AG09319 (cell line): ENCODE measurements around the gene TOR4A.

Experiments used
- DNase-seq: peaks from one replicate; pipeline ENCODE4 v3.0.0-alpha.2; 2010; ENCODE audit warnings: low read depth; ENCODE audit errors: extremely low read depth
- TF ChIP-seq, protein P1 (sequence below): IDR thresholded peaks from 2 replicates; pipeline ENCODE4 v1.5.1; 2011; ENCODE audit warnings: low read depth, mild to moderate bottlenecking, inconsistent platforms, low read length, moderate library complexity

The TOR4A gene

DNA sequence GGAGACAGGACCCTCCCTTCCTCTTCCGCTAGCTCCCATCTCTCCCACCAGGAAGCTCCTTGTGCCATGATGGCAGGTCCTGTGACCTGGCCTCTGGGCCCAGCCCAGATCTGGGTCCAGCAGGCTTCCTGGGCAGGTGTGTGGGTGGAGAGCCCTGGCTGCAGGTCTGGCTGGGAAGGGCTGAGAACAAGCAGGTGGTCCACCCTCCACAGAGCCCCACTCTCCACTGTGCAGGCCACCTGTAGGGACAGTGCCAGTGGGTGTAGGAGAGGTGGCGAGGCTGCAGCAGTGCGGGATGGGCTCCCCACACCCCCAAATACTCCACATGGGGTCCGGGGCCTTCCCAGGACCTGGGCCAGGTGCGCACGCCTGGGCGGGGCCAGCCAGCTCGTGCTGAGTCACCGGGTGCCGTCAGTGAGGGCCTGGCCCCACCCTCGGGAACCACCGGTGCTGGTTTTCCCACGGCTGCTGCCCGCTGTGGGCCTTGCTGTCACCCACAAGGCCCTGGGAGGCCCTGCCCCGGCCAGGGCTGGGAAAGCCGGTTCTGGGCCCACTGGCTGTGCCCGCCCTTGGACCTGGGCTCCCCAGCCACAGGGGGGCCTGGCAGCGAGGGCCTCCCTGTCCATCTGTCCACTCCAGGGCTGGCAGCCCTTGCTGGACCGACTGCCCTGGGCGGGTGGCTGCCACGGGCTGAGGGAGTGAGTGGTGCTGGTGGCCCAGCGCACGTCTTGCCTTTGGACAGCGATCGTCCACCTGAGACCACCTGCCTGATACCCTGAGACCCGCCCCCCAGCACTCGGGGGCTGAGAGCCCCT, 33.9 kb downstream of the TOR4A start:
- TF ChIP-seq, protein P1, sequence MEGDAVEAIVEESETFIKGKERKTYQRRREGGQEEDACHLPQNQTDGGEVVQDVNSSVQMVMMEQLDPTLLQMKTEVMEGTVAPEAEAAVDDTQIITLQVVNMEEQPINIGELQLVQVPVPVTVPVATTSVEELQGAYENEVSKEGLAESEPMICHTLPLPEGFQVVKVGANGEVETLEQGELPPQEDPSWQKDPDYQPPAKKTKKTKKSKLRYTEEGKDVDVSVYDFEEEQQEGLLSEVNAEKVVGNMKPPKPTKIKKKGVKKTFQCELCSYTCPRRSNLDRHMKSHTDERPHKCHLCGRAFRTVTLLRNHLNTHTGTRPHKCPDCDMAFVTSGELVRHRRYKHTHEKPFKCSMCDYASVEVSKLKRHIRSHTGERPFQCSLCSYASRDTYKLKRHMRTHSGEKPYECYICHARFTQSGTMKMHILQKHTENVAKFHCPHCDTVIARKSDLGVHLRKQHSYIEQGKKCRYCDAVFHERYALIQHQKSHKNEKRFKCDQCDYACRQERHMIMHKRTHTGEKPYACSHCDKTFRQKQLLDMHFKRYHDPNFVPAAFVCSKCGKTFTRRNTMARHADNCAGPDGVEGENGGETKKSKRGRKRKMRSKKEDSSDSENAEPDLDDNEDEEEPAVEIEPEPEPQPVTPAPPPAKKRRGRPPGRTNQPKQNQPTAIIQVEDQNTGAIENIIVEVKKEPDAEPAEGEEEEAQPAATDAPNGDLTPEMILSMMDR = no peak
- no peak for DNase-seq

DNA sequence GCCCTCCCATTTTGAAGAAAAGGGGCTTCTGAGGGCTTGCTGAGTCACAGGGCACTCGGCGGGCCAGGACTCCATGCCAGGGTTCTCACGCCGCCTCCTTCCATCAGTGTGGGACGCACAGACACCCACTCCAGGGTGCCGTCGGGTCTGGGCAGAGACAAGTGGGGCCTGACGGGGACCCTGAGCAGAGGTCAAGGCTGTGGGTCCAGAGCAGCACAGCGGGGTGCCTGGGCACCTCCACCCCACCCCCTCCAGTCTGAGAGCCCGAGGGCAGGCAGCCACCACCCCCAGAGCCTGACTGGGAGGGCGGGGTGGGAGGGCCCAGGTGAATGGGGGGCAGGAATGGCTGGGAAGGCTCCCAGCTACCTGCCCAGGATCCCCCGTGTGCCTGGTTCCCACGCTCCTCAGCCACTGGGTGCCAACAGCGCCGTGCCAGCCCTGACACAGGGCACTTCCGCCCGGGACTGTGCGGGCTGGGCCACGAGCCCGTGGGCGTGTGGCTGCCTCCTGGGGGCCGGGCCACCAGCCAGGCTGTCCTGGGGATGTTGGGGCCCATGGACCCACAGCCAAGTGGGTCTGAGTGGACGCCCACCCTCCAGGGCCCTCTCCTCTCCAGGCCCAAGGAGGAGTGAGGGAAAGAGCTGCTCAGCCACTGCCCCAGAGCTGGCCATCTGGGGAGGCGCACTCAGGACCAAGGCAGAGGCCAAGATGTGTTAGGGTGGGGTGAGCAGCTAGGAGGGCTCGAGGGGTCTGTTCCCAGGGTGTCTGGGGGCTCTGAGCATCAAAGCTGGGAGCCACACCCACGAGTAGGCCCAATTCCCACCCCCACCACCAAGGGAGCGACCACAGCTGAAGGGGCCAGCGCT, 34.7 kb downstream of the TOR4A start:
- TF ChIP-seq, protein P1 = no peak
- no peak for DNase-seq

DNA sequence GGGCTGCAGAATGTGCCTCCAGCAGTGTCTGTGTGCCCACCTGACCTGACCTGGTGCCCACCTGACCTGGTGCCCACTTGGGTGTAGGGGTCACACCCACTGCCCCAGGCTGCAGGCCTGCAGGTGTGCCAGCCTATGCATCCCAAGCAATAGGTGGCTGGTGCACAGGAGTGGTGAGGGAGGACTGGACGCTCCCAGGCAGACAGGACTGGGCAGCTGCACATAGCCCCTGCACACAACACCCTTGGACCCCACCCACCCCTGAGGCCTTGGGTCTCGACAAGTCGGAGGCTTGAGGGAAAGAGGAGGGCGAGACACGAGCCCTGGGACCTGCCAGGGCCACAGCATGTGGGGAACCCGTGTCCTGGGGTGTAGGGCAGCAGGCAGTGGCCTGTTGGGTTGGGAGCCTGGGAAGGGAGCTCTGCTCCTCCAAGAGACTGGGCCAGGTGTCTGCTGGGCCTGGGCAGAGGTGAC, 35.4 kb downstream of the TOR4A start:
- TF ChIP-seq, protein P1 = no peak
- DNase-seq = no peak

DNA sequence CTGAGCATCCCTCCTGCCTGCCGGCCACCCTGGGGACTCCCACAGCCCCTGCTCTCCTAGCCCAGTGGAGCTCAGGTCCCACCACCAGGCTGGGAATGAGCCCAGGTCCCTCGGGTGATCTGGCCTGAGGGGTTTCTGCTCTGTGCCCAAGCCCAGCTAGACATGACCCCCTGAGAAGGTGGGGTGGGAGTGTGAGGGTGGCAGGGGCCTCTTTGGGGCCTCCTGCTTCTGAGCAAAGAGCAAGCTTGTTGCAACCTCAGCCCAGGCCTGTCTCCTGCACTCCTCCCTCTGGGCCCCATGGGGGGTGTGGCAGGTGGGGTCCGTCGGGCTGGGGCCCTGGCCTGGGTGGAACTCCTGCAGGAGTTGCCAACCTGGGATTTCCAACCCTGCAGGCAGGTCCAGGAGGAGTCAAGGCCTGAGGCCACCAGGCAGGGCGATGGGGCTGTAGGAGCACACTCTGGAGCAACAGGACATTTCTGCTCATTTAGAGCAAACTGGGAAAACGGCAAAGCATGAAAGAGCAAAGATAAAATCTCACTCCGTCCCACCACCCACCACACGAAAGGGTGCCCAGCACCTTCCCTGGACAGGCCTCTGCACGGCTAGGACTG, 35.9 kb downstream of the TOR4A start:
- TF ChIP-seq, protein P1 = no peak
- no peak for DNase-seq

DNA sequence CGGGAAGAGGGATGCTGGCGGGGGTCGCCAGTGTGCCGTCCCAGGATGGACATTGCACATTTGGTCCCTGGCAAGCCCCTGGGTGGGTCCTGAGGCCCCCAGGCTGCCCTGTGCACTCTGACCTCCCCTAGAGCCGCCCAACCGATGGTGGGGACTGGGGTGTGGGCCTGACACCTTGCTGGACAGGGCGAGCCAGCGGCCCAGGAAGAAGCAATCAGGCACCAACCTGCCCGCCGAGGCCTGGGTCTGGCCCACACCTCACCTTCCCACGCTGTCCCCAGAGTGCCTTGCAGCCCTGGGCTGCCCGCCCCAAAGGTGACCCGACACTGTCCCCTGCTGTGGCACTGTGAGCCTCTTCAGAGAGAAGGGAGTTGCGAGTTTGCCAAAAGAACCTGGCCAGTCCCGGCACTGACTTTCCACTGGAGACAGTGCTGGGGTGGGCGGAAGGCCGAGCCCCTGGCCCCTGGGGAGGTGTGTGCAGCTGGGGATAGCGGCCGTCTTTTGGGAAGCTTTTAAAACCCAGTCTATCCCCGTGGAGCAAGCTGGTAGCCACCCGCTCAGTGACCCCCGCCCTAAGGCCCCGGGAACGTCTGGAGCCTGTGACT, 36.5 kb downstream of the TOR4A start:
- no peak for DNase-seq

More for the DNA sequence above, 36.5 kb downstream of the TOR4A start:
- TF ChIP-seq, protein P1 = no peak
